HG02938 (cell line): ENCODE results near the gene ZNF286A.
"Not testable (repeated sequence)": the region's sequence is repeated elsewhere in the genome, so short reads cannot be mapped to it uniquely, and the experiment has no call there.

Experiments
- ATAC-seq: cut with Tn5 transposase; IDR thresholded peaks from one replicate; pipeline ENCODE4 v1.9.1; 2021; ENCODE audit warnings: mild to moderate bottlenecking, moderate library complexity; ENCODE audit not compliant: unreplicated experiment

ZNF286A gene

DNA sequence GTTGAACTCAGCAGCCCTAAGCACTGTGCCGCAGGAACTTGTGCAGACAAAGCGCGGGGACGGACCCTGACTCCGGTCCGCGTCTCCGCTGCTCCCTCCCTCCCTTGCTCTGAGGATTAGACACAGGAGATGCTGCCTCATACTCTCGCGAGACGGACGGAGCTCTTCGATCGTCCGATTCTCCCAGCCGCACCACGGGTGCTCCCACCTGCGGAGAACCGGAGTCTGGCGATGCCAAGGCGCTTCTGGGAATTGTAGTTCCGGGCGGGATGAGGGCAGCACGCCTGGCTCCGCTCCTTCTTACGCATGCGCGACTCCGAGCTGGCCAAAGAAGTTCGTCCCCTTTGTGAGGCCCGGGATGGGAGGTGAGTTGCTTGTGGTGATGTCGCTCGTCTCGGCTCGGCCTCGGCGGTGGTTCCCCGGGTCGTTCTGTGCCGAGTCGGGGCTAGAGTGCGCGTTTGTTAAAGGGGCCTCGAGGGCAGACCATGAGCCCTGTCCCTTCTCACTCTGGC, at the start of gene ZNF286A:
Gene ZNF286A (plus strand): TSS at position 340 of the 512 bp plus-strand sequence. CDS start 578 bp downstream, outside the sequence.
- ATAC-seq = peak; percentile 95

DNA sequence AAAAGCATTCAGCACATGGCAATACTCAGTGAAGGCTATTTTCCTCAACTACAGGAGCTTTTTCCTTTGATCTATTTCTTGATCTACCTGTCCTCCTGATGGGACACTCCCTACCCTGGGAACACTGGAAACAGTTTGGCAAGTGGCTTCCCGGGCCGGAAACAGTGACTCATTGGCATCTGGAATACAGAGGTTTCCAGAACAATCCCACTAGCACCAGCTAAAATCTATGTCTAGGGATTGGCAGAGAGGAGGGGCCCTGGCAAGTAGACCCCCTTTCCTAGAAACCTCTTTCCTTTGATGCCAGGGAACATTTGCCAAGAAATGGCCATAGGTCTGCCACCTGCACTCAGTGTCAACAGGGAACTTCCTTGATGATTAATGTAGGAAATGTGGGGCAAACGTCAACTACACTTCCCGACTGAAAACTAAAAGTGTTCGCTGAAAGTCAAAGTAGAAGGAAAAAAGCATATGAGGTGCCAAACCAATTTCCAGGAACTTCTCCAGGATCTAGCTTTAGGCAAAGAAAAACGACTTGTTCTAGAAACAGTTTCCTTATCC, 49.6 kb upstream of the ZNF286A start:
- no peak for ATAC-seq

DNA sequence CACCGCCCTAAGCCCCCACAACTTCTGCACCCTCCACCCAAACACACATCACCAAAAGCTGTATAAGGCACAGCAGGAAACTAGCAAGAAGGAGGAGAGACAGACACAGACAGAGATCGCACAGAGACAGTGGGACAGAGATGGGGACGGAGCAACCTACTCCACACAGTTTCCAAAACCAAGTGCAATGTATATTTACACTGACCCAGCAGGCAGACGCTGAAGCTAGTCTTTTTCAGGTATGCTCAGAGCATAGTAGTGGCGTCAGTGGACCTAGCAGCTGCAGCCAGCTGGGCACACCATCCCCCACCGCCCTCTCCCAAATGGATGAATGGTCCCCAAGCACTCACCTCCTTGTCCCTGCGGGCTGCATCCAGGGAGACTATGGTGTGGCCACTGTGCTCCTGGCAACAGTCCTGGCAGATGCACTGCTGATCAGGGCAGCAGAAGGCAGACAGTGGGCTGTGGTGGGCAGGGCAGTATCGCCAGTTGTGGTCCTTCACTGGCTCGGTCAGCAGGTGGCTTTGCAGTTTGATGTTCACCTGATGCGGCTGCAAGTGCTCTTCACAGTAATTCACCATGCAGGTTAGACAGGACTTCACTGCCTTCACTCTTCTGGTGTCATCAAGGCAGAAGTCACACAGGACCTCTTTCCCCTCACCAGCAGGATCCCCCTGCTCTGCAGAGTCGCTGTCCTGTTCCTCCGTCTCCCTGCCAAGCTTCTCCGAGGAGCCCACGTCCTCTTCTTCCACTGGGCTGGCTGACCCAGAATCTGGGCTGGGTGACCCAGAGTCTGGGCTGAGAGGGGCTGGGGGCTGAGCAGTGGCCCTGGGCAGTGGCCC, 48.6 kb upstream of the ZNF286A start:
- ATAC-seq = no peak

DNA sequence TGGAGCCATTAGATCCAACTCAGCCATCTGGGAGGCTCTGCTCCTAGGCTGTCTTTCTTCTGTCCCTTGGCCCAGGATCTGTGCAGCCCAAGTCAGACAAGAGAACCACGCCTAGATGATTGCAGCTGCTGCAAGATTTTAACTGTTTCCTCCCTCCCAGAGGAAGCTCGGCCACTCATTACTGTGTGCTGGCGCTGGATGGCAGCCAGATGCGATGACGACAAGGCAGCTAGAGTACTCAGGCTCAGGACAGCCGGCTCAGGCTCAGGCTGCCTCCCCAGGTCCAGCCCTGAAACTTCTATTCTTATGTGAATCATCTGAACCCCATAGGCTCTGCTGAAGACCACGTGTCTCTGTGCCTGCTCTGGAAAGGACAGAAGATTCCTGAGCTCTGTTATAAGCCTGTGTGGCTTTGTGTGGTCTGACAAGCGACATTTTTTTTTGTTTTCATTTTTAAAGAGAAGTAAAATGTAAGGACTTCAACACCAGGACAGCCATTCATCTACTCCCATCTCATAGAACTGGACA, 47.9 kb upstream of the ZNF286A start:
- ATAC-seq = peak; percentile 87

DNA sequence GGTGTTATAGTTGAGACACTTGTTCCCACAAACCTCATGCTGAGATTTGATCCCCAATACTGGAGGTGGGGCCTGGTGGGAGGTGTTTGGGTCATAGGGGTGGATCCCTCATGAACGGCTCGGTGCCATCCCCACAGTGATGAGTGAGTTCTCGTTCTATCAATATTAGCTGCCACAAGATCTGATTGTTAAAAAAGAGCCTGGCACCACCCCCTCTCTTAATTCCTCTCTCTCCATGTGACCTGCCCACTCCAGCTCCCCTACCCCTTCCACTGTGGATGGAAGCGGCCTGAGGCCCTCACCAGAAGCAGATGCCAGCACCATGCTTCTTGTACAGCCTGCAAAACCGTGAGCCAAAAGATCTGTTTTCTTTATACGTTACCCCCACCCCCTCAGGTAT, 46.6 kb upstream of the ZNF286A start:
- no peak for ATAC-seq

DNA sequence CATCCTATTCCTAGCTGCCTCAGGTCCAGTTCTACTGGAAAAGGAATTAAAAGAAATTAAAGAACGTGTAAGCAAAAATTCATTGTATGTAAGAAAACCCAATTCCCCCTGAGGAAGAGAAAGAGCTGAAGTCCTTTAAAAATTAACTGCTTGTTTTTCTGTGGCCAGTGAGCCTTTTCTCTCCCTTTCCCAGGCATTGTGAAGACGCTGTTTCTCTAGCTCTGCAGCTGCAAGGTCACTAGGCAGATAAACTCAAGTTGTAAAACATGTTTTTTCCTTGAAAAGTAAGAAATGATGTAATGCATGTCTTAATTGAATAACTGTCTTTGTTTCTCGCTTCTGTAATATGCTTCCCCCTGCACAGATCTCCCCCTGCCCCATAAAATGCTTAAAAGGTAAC, 45.2 kb upstream of the ZNF286A start:
- not testable (repeated sequence) for ATAC-seq

DNA sequence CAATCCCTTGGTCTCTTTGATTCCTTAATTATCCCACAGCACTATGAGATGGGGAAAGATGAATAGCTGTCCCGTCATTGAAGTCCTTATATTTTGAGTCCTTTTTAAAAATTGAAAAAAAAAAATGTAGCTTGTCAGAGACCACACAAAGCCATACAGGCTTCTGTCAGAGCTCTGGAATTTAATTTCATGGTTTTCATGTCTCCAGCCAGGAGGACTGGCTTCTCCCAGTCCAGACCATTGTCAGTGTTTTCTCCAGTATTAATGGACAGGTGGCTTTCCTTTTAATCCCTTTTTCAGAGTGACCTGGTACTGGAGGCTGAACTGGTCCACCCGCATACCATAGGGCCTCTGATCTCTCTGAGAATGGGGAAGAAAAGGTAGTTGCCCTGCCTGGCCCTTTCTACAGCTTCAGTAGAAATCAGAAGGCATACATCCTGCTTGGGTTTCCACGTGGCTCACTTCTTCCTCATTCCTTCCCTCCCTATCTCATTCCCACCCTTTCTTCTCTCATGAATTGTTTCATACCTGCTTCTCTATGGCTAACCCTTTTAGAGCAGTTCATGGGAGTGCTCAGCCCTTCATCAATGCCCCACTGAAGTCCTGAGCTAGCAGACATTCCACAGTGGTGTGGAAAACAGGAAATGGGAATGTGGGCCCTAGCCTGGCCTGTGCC, 44.5 kb upstream of the ZNF286A start:
- no peak for ATAC-seq

DNA sequence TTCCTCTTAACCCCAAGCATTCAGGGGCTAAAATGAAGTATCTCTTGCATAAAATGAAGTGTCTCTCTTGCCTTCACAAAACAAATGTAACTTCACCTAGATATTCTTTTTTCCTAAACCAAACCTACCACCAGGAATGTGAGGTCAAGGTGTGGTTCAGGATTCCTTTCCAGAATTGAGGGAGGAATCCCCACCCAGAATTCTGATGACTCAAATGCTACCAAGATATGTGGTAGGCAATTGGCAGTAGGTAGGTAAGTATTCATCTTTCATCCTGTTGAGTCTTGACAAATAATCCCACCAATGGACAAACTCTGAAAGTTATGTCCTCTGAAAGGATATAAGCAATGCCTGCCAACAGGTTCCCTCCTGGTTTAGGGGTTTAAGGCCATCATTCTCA, 41.7 kb upstream of the ZNF286A start:
- no peak for ATAC-seq

DNA sequence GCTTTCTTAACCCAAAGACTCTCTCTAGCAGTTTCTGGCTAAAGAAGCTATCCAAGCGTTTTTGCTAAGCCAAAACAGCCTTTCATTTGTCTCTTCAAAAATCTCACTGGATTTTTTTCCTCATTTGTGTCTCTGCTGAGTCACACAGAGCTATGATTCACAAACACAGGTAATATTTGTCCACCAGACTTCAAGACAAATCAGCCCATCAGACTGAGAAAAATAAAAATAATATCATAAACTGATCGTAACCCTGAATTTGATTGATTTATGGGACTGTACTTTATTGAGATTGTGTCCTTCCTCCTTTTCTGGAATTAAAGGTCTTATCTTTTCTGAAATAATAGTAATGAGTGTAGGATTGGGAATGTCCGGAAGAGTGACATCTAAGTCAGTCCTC, 41.3 kb upstream of the ZNF286A start:
- no peak for ATAC-seq

DNA sequence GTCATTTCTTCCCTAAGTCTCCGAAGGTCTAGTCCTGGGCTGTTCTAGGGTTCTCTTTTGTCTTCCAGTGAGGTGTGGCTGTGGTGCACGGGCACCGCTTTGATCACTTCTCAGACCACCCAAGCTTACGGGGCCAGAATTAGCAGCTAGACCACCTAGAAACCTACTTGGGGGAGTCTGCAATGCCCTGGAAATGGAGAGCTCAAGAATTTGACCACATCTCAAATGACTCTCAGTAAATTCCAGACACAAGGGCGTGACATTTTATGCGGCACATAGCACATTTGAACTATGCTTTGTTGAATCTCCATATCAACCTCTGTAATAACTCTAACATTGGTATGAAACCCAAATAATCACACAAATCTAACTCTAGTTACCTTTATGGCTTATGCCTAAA, 40.3 kb upstream of the ZNF286A start:
- ATAC-seq = no peak

DNA sequence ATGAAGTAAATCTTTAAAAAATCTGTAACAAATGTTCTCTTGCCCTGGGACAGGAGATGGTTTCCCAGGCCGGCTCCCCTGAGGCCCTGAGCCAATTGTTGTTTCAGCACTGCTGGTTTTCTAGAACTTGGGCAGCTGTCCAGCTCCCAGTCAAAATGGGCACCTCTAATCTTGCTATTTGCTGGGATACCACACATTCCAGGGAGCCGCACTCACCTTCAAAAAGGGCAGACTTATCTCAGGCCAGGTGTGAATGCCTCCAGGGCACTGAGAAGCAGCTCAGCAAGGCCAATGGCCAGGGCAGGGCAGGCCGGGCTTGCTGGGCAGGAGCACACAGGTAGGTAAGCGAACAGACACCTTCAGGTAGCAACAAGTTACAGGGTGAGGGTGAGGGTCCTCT, 39.9 kb upstream of the ZNF286A start:
- ATAC-seq = no peak

DNA sequence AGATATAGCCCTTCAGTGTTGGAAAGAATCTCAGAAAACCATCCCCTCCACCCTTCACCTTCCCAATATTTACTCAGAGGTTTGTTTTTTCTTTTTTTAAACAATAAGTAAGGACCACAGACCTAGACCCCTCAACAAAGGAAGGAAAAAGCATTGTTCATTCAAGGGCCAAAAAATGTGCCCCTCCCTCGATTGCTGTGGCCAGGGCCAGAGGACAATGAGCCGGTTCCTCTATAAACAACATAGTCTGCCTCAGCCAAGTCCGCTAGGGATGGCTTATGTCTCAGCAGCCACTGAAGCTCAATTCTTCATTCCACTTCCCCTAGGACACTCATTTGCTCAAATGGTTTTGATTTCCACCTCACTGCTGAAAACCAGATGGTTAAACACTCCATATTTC, 39.5 kb upstream of the ZNF286A start:
- no peak for ATAC-seq

DNA sequence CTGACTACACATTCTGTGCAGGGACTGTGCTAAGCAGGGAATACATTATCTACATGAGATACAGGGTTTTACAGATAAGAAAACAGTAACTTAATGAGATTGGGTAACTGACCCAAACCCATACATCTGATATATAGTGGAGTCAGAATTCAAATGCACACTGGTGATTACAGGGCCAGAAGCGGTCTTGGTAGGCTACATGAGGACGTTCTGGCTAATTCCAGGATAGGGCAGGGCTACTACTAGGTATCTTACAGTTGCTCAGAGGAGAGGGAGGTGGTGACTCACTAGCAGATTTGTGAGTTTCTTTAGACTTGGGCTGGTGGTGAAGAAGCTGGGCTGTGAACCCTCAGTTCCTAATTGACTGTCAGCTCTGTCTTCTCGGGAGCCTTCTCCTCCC, 36.9 kb upstream of the ZNF286A start:
- no peak for ATAC-seq

DNA sequence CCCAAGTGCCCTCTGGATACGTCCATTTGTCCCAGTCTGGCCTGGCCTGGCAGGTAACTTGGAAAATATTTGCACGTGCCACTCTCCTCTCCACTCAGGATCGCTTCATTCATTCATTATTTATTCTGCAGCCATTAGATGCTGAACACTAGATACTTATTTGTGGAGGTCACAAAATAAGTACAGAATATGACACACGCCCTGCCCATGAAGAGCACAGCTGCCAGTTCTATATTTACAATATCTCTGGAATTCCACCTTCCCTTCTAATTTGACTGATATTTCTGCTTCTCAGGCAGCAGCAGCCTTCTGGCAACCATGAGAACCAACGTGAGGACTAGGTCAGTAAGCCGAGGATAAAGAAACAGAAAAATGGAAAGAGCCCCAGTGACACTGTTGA, 36.4 kb upstream of the ZNF286A start:
- ATAC-seq = no peak

DNA sequence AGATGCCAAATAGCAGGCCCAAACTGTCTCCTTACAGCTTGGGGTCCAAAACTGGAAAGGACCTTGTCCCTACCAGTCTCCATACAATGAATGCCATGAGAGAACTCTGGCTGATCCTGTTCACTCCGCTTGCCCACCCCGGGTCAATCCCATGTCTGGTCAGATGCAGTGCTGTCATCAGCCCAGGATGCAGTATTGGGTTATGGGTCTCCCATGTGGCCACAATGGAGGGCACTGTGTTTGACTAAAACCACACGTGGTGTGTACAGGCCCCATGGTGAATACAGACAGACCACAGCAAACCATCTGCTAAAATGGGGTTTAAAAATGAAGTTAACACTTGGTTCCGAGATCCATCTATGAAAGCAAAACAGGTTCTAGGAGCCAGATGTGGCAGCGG, 35.9 kb upstream of the ZNF286A start:
- no peak for ATAC-seq

DNA sequence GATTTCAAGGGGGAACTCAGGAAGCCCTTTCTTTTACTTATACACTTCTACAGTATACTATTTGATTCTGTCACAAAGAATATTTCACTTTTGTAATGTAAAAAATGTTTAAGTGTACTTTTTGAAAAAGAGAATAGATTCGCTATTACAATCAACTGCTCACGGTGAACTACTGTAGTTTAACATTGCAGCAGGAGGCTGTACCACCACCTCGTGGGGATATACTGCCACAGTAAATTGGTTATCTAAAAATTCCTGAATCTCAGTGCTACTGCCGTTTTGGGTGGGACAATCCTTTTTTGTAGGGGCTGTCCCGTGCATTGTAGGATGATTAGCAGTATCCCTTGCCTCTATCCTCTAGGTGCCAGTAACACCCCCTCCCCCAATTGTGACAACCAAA, 30.0 kb upstream of the ZNF286A start:
- ATAC-seq = not testable (repeated sequence)

DNA sequence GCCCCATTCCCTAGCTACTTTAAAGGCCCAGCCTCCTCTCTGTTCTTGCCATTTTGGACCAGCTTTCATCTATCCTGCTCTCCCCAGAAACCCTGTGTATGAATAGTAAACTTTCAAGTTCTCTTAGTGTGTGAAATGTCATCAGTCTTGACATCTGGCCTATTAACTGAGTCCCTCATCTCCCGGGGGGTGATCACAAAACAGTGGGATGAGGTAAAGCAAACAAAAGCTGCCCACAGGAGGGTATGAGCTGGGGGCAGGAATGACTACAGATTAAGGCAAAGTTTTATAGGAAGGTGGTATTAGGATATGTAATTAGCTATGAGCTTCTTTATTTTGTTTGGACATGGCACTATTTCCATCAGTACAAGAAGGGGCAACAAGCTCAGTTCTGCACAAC, 24.9 kb upstream of the ZNF286A start:
- not testable (repeated sequence) for ATAC-seq

DNA sequence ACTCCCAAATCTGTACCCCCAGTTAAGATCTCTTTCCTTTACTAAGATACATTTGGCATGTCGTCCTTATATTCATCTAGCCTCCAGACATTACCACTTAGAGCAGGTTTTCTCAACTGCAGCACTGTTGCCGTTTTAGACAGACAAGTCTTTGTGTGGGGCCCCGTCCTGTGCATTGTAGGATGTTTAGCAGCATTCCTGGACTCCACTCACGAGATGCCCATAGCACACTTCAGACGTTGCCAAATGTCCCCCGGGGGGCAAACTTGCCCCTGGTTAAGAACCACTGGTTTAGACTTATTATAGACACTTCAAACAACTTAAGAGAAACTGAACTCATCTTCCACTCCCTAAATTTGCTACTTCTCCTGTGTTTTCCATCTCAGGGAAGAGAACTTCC, 23.6 kb upstream of the ZNF286A start:
- ATAC-seq = not testable (repeated sequence)

DNA sequence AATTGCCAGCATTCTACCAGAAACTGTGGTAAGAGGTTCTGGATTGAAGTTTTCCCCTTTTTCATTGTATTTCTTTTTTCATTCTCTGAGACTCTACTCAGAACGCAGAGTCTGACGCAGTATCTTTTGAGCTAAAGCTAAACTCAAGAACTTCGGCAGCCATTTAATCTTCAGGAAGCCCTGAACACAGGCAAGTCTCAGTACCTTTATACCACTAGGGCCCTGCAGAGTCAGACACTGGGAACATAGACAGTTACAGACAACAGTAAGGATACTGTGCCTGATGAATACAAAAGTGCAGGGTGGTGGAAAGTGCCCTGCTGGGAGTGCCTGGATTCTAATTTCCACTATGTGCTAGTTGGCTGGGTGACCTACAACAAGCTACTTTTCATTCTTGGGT, 16.4 kb upstream of the ZNF286A start:
- ATAC-seq = not testable (repeated sequence)

DNA sequence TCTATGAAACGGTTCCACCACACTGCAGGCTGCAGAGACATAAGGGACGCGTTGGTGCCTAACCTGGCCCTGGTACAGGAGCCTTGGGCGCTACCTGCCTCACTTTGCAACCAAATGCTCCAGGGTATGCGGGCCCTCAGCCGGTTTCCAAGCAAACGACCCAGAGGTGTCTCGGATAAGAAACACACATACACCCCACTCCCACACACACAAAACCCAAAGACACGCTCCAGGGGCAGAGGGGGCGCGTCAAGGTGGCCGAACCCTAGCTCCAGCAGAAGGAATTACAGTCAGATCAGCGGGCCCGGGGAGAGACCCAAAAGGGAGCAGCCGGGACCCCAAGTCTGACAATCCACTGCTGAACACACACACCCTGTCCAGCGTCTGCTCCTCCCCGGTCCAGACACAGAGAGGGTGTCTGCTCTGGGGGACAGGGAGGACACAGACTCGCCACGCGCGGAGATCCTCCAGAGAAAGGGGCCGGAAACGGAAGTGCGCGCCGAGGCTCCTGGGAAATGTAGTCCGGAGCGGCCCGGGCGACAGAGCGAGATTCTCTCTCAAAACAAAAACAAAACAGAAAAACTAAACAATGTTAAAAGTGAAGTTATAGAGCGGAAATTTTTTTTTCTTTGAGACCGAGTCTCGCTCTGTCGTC, 15.6 kb upstream of the ZNF286A start, which contains the start of gene TRIM16:
Gene TRIM16 (minus strand): TSS at position 488 of the 655 bp plus-strand sequence. CDS start 32,702 bp downstream, outside the sequence.
- ATAC-seq = peak; percentile 92

DNA sequence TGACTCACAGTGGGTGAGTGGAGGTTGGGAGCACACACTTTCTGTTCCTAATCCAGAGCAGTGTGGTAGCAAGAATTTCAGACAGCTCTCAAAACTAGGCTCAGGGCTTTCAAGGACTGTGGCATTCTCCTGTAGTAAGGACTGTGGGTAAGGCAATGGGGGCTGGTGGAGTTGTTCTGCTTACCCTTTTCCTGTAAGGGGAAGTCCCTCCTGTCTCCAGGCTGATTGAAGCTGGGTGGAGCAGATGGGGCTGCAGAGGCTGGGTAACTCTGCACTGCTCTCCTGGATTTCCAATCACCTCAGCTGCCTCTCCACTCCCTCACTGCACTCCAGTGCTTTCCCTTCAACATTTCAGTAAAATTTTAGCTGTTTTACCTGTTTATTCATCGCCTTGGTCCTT, 12.1 kb upstream of the ZNF286A start:
- ATAC-seq = not testable (repeated sequence)
